ENCODE measurements around the gene S100A16. TPM values are rescaled to one million over a fixed set of nuclear protein-coding genes. Genes with fewer than 3 reads are reported as not detected.
"Not testable (repeated sequence)": the region's sequence is repeated elsewhere in the genome, so short reads cannot be mapped to it uniquely, and the experiment has no call there.

S100A16 gene
- total RNA-seq, 3 donors from 2014 or later (not counting 1 experiment from before 2014, with no cell fraction given) = not detected

GRCh38 chr1:153563483-153563901 is 49.4 kb downstream of the S100A16 start:
- Mint-ChIP-seq H3K27me3 (ENCODE audit: low read depth in 2 of 2) (no peaks in the 10 kb centered on the region), H3K36me3 (no peaks in the 10 kb centered on the region), H3K9me3 (no peaks in the 10 kb centered on the region), H3K27ac (no peak overlapping the region), H3K4me3 (no peak overlapping the region), H3K4me1 (peaks cover 21 to 30% of the 10 kb centered on the region in 2 donors)
- 94% methylated on average over 5 of the region's 6 CpGs for WGBS (ENCODE audit: insufficient coverage)
- Histone ChIP-seq H3K27ac (ENCODE audit: low read length) (no peak overlapping the region), H3K4me1 (ENCODE audit: control insufficient read depth, insufficient read depth, low read length) (peaks cover 34% of the 10 kb centered on the region), H3K36me3 (ENCODE audit: control insufficient read depth, insufficient read depth, low read length) (no peaks in the 10 kb centered on the region), H3K27me3 (ENCODE audit: control insufficient read depth, insufficient read depth, low read length) (no peaks in the 10 kb centered on the region), H3K4me3 (ENCODE audit: low read length) (no peak overlapping the region), H3K9me3 (ENCODE audit: control insufficient read depth, insufficient read depth, low read length) (no peaks in the 10 kb centered on the region)
- no peak for TF ChIP-seq CTCF (IDR thresholded peaks at IDR 0.05)
- DNase-seq (no peak), ATAC-seq (no peak)
- intact Hi-C loops (cut with micrococcal nuclease) = no loop called here

GRCh38 chr1:153562021-153562420 is 50.9 kb downstream of the S100A16 start:
- 92% methylated on average over 3 of the region's 3 CpGs for WGBS (ENCODE audit: insufficient coverage)
- intact Hi-C loops (cut with micrococcal nuclease) = not testable (repeated sequence)

GRCh38 chr1:153561466-153561985 is 51.4 kb downstream of the S100A16 start:
- Mint-ChIP-seq H3K4me1 (peaks cover 8 to 15% of the 10 kb centered on the region in 2 donors), H3K4me3 (no peak overlapping the region), H3K27ac (no peak overlapping the region), H3K36me3 (no peaks in the 10 kb centered on the region), H3K27me3 (ENCODE audit: low read depth in 2 of 2) (no peaks in the 10 kb centered on the region), H3K9me3 (no peaks in the 10 kb centered on the region)
- Histone ChIP-seq H3K27me3 (ENCODE audit: control insufficient read depth, insufficient read depth, low read length) (no peaks in the 10 kb centered on the region), H3K4me1 (ENCODE audit: control insufficient read depth, insufficient read depth, low read length) (peaks cover 14% of the 10 kb centered on the region), H3K36me3 (ENCODE audit: control insufficient read depth, insufficient read depth, low read length) (no peaks in the 10 kb centered on the region), H3K27ac (ENCODE audit: low read length) (no peak overlapping the region), H3K9me3 (ENCODE audit: control insufficient read depth, insufficient read depth, low read length) (no peaks in the 10 kb centered on the region), H3K4me3 (ENCODE audit: low read length) (no peak overlapping the region)
- no peak for ATAC-seq
- TF ChIP-seq CTCF (IDR thresholded peaks at IDR 0.05) = no peak
- 94% methylated on average over 3 of the region's 3 CpGs for WGBS (ENCODE audit: insufficient coverage)
- no peak for DNase-seq
- intact Hi-C loops (cut with micrococcal nuclease) = no loop called here

More at GRCh38 chr1:153562021-153562420, 50.9 kb downstream of the S100A16 start:
- not testable (repeated sequence) for H3K27ac ChIP-seq (ENCODE audit: low read length); H3K27me3 Mint-ChIP-seq (ENCODE audit: low read depth in 2 of 2); DNase-seq; H3K4me3 ChIP-seq (ENCODE audit: low read length); H3K36me3 ChIP-seq (ENCODE audit: control insufficient read depth, insufficient read depth, low read length); H3K27ac Mint-ChIP-seq; H3K9me3 Mint-ChIP-seq; H3K9me3 ChIP-seq (ENCODE audit: control insufficient read depth, insufficient read depth, low read length); H3K4me3 Mint-ChIP-seq; H3K27me3 ChIP-seq (ENCODE audit: control insufficient read depth, insufficient read depth, low read length); ATAC-seq; H3K36me3 Mint-ChIP-seq
- peaks cover 12 to 20% of the 10 kb centered on the region in 2 donors for H3K4me1 Mint-ChIP-seq
- H3K4me1 ChIP-seq (ENCODE audit: control insufficient read depth, insufficient read depth, low read length) = peaks cover 19% of the 10 kb centered on the region

- no peak for TF ChIP-seq CTCF (IDR thresholded peaks at IDR 0.05)
- no peaks in the 10 kb centered on the region for H3K9me3 Mint-ChIP-seq
- DNase-seq (no peak), ATAC-seq (no peak)
- peaks cover 4 to 9% of the 10 kb centered on the region in 2 donors for H3K4me1 Mint-ChIP-seq
- no peaks in the 10 kb centered on the region for H3K36me3 Mint-ChIP-seq
- H3K27ac Mint-ChIP-seq = no peak overlapping the region
- H3K27me3 Mint-ChIP-seq (ENCODE audit: low read depth in 2 of 2) = no peaks in the 10 kb centered on the region
- Histone ChIP-seq H3K9me3 (ENCODE audit: control insufficient read depth, insufficient read depth, low read length) (no peaks in the 10 kb centered on the region), H3K4me1 (ENCODE audit: control insufficient read depth, insufficient read depth, low read length) (peaks cover 8% of the 10 kb centered on the region), H3K4me3 (ENCODE audit: low read length) (no peak overlapping the region), H3K36me3 (ENCODE audit: control insufficient read depth, insufficient read depth, low read length) (no peaks in the 10 kb centered on the region), H3K27me3 (ENCODE audit: control insufficient read depth, insufficient read depth, low read length) (no peaks in the 10 kb centered on the region), H3K27ac (ENCODE audit: low read length) (no peak overlapping the region)
- no peak overlapping the region for H3K4me3 Mint-ChIP-seq
- intact Hi-C loops (cut with micrococcal nuclease) = no loop called here
- WGBS (ENCODE audit: insufficient coverage) = 96% methylated on average over 10 of the region's 10 CpGs
These were observed 52.0 kb downstream of the S100A16 start for GRCh38 chr1:153560771-153561465.

Data from natural killer cell (primary cell).